ENCODE data around the gene MITF. TPM values are rescaled to one million over a fixed set of nuclear protein-coding genes. Genes with fewer than 3 reads are reported as not detected.

The MITF gene
- total RNA-seq, 4 donors from 2014 or later = 13.7 to 39.0 (median 27.4) TPM

DNA sequence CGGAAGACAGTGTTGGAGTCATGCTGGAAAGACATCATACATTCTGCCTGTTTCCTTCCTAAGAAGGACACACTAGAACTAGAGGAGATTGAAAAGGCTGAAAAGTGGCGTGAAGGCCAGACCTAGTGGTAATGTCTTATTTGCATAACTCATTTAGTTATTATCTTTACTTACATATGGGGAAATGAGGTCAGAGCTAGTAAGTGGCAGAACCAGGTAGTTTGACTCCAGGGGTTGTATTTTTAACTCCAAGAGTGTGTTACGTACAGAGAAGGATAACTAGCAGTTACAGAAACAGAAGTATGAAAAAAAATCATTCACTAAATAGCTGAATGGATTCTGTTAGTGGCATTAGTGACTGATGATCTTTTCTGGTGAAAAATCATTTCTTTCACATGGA, 108.0 kb downstream of the MITF start:
- ATAC-seq (ENCODE audit: low FRiP score) (no peak), DNase-seq (ENCODE audit: low spot score) (no peak)
- TF ChIP-seq, protein P1, sequence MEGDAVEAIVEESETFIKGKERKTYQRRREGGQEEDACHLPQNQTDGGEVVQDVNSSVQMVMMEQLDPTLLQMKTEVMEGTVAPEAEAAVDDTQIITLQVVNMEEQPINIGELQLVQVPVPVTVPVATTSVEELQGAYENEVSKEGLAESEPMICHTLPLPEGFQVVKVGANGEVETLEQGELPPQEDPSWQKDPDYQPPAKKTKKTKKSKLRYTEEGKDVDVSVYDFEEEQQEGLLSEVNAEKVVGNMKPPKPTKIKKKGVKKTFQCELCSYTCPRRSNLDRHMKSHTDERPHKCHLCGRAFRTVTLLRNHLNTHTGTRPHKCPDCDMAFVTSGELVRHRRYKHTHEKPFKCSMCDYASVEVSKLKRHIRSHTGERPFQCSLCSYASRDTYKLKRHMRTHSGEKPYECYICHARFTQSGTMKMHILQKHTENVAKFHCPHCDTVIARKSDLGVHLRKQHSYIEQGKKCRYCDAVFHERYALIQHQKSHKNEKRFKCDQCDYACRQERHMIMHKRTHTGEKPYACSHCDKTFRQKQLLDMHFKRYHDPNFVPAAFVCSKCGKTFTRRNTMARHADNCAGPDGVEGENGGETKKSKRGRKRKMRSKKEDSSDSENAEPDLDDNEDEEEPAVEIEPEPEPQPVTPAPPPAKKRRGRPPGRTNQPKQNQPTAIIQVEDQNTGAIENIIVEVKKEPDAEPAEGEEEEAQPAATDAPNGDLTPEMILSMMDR (IDR thresholded peaks at IDR 0.05) = no peak

DNA sequence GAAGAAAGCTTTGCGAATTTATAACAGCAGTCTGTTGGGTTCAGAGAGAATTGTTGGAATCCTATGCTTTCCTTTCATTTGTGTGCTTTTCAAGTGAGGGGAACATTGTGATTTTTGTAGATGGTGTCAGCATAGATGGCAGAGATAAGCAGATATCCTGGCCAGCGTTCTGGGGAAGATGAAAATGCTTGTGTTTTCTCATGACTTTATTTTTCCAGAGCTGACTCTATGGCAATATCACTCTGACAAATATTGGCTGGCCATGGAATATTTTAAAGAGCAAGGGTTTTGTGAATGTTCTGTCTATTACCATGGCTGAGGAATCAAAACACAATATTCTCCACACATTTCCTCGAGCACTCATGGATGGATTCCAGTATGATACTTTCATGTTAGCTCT, 108.8 kb downstream of the MITF start:
- DNase-seq (ENCODE audit: low spot score) (no peak), ATAC-seq (ENCODE audit: low FRiP score) (no peak)
- TF ChIP-seq, protein P1 (IDR thresholded peaks at IDR 0.05) = no peak

DNA sequence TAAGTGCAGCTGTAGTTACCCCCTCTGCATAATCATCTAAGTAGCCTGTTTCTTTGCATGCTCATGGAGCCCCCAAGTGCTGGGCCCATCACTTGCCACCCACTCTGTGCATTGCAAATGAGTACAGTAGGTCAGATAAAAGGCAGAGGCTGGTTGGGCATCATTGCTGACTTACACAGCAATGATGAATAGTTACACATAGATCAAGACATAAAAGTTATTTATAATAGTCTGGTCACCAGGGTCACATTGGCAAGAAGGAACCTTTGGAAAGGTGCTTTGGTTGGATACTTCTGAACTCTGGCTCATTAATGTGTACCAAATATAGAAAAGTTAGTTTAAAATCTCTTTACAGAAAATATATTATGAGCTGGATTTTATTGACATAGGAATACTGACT, 111.6 kb downstream of the MITF start:
- DNase-seq (ENCODE audit: low spot score) (no peak), ATAC-seq (ENCODE audit: low FRiP score) (no peak)
- TF ChIP-seq, protein P1 (IDR thresholded peaks at IDR 0.05) = no peak

DNA sequence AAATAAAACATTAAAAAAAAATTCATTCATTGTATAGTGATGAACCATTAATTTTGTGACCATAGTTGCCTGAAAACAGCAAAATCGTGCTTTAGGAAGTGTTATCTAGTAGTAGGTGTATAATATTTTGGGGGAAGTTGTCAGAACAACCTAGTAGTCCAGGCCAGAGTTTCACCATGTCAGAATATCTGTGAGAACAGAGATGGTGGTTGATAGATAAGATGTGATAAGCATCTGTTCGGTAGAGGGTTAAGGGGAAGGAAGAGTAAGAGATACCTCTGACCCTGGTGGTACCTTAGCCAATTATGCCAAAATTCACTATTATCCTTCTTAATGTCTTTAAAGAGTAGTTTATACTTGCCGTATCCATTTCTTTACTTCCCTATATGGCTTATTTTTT, 113.8 kb downstream of the MITF start:
- no peak for DNase-seq (ENCODE audit: low spot score)
- TF ChIP-seq, protein P1 (IDR thresholded peaks at IDR 0.05) = no peak

DNA sequence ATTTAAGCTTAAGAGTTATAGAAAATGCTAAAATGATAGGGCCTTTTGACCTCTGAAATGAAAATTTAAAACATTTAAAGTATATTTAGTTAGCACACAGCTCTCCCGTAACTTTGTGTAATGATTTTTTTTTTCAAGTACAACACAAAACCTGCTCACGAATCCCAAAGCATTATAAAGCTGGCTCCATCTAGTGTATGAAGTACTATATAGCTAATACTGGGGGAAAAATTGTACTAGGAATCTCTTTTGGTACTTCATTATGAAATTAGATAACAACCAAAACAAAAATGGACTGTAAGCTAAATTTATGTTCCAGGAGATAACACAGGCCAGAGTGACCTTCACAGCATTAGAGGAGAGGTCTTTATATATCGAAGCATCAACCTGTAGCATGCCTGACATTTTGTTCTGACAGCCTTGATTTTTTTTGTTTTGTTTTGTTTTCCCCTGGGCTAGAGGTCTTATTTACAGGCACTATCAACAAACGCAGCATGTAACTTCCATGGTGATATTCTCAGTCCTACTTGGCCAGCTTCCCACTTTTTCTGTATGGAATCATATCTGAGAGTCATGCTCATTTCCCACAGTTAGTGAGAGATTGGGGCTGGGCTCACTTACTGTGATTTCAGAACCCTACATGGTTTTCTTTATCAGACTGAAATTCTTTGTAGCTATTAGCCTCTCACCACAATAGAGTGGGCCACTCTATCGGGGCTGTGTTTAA, 116.3 kb downstream of the MITF start:
- TF ChIP-seq, protein P1 (IDR thresholded peaks at IDR 0.05) = no peak
- DNase-seq (ENCODE audit: low spot score) (no peak), ATAC-seq (ENCODE audit: low FRiP score) (no peak)

More for the DNA sequence above, 113.8 kb downstream of the MITF start:
- ATAC-seq (ENCODE audit: low FRiP score) = no peak

DNA sequence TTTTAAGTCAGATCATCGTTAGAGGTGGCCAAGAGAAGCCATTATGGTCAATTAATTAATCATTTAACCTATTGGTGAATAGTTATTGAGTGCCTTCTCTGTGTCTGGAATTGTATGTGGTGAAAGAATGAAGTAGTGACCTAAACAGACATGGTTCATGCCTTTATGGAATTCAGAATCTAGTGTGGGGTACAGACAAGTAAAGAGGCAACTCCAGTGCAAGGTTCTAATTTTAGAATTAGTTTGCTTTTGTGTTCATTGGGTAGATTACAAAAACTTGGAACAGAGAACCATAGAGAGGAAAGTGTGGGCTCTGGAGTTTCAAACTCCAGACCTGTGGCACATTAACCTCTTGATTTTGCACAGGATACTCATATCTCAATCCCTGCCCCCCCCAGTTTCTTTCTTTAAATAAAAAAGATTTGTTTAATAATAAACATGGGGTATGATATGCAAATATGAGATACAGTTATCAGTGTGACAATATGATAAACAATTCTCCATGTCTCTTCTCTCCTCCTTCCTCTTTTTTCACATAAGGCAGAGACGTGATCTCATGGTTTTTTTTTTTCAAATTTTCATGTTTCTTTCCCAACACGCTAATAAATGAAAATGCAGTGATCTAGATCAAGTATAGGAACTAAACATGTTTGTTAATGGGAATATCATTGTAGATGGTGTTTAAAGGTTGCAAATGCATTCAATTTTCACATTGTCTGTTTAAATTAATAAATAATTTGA, 117.9 kb downstream of the MITF start:
- DNase-seq (ENCODE audit: low spot score) = no peak

More for the DNA sequence above, 117.9 kb downstream of the MITF start:
- TF ChIP-seq, protein P1 (IDR thresholded peaks at IDR 0.05) = no peak
- ATAC-seq (ENCODE audit: low FRiP score) = no peak

Data from omental fat pad (tissue), 4 donors.